PC-9 (cell line): Measurements from ENCODE around the gene MTOR.

Source experiments
- EZH2 ChIP-seq: fragments of 200-600 bp; sonication (generic); IDR thresholded peaks from 2 replicates; pipeline ENCODE4 v1.8.0; 2017; ENCODE audit warnings: antibody characterized with exemption, low read depth
- TF ChIP-seq, protein P1 (sequence below): fragments of 200-600 bp; sonication (generic); conservative IDR thresholded peaks from 2 replicates; pipeline ENCODE4 v1.6.1; 2017; ENCODE audit warnings: mixed run types, antibody characterized with exemption, mild to moderate bottlenecking, moderate library complexity

DNA sequence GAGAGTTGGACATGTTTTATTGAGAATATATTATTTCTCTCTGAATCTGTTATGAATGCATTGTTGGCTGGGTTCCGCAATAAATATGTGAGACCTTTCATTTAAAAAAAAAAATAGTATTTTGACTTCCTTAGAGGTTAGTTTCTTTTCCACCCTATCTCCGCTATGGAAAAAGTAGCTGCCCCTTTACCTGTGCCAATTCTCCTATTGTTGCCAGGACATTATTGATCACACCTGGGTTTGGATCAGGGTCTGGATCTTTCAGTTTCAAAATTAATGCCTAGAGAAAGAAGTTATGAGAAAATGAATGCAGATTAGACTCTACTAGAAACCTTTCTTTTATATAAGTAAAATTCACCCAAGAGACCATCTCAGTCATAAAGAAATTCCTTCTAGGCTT is 29.1 kb downstream of the MTOR start:
- TF ChIP-seq EZH2 = no peak
- TF ChIP-seq, protein P1, sequence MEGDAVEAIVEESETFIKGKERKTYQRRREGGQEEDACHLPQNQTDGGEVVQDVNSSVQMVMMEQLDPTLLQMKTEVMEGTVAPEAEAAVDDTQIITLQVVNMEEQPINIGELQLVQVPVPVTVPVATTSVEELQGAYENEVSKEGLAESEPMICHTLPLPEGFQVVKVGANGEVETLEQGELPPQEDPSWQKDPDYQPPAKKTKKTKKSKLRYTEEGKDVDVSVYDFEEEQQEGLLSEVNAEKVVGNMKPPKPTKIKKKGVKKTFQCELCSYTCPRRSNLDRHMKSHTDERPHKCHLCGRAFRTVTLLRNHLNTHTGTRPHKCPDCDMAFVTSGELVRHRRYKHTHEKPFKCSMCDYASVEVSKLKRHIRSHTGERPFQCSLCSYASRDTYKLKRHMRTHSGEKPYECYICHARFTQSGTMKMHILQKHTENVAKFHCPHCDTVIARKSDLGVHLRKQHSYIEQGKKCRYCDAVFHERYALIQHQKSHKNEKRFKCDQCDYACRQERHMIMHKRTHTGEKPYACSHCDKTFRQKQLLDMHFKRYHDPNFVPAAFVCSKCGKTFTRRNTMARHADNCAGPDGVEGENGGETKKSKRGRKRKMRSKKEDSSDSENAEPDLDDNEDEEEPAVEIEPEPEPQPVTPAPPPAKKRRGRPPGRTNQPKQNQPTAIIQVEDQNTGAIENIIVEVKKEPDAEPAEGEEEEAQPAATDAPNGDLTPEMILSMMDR = no peak
